CD4-positive, alpha-beta T cell treated with Interleukin-21 for 1 hour (primary cell): ENCODE data around the gene OPRL1.
"Not testable (repeated sequence)": the region's sequence is repeated elsewhere in the genome, so short reads cannot be mapped to it uniquely, and the experiment has no call there.

Source experiments
- DNase-seq: peaks from one replicate; pipeline ENCODE4 v3.0.0-alpha.2; 2020

The OPRL1 gene

DNA sequence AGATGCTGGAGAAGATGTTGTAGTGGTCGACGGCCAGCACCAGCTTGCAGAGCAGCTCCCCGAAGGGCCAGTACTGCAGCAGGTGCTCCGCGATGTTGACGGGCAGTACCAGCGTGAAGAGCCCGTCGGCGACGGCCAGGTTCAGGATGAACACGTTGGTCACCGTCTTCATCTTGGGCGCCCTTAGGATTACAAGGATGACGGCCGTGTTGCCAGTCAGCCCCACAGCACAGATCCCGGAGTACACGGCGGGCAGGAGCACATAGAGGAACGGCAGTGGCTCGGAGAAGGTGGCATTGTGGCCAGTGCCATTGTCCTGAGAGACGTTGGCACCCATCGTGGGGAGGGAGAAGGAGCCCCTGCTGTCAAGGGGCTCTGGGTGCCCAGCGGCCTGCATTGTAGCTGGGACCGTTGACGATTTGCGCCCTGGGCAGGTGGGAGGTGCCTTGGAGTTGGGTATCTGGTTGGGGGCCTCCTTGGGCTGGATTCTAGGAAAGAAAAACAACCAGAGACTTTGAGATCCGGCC is 26.6 kb downstream of the OPRL1 start:
- no peak for DNase-seq

DNA sequence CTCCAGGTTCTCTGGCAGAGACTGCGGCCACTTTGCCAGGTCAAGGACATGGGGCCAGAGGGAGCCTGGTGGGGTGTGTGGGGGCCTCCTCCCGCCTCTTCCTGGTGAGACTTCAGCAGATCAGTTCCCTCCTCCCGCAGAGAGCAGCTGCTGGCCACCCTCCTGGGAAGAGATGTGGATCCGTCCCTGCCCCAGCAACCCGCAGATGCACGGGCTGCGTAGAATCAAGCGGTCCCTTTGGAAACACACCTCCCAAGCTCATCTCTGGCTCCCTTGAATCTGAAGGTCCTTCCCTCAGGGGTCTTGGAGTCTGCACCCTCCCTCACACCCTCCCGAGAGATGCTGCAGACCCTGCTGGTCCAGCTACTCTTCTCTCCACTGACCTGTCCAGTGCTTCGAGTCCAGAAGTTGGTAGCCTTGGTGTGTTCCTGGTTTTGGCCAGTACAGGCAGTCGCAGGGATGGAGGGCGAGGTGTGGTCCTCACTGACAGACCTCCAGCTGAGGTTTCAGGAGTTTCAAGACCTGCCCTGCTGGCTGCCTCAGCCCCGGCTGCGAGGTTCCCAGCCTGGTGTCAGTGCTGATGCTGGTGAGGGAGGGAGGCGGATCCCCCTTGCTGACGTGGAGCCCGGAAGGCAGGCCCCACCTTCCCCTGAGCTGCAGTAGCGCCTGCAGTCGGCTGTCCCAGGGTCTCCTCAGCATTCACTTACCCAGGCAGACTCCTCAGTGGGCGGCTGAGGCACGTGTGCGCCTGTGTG is 27.3 kb downstream of the OPRL1 start, which contains the start of gene NPBWR2:
Gene NPBWR2 (minus strand): TSS at position 585 of the 755 bp plus-strand sequence. CDS start 734 bp downstream, outside the sequence.
- no peak for DNase-seq

DNA sequence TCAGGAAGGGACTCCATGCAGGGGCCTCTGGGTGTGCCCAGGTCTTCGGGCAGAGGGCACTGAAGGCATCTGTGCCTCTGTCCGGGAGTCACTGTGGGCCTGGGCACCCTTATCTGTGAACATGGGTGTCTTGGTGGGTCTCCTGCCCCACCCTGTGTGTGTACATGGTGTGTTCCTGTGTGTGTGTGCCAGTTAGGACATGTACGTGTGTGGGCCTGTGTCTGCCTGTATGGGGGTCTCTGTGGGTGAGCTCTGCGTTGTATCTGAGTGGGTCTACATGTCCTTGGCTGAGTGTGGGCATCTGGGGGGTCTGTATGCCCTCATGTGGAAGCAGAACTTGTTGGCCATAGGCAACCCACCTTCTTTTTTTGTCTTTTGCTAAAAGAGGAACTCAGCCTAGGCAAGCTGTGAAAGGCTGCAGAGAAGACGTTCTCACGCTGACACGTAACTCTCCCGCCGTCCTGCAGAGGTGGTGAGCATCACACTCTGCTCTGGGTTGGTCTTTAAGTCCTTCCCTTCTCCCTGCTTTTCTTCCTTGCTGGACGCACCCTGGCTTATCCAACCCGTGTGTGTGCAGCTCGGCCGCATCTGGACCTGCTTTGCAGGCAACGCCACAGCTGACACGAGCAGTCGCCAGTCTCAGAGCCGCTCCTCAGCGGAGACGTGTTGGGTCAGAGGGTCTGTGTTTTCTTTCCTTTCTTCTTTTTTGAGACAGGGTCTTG is 28.0 kb downstream of the OPRL1 start:
- DNase-seq: no peak

DNA sequence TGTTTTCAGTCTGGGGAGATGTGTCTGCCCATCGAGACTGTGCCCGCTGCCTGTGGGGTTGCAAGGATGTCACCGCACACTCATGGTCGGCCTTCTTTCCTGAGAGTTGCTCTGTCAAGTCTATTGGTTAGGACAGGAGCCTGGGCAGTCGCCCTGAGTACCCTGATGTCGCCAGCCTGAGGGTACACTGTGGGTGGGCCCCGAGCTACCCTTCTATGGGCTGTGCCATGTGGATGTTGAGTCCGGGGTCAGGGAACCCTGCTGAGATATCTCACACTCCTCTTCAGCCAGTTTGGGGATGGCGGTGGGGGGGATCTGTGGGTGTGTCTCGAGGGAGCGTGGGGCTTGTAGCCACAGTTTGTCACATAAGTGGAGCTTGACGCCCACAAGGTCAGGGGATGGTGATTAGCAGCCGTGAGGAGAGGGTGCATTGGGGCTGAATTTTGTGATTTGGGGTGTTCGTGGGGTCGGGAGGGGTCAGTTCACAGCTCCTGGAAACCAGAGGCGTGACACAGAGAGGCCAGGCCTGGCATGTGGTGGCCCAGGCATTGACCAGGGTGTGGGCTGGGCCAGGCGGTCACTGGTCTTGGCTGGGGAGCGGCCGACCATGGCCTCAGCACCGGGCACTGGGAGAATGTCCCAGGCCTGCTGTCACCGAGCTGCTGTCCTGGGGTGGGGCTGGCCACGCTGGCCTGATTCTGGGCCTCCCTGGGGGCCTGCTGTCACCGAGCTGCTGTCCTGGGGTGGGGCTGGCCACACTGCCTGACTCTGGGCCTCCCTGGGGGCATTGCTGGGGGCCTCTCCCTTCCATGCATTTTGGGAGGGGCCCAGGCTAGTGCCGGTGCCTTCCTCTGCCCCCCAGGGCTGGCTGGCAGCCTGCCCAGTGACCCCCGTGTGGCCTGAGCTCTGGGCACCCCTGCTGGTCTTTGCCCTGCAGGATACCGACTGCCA is 29.1 kb downstream of the OPRL1 start:
- DNase-seq: no peak

DNA sequence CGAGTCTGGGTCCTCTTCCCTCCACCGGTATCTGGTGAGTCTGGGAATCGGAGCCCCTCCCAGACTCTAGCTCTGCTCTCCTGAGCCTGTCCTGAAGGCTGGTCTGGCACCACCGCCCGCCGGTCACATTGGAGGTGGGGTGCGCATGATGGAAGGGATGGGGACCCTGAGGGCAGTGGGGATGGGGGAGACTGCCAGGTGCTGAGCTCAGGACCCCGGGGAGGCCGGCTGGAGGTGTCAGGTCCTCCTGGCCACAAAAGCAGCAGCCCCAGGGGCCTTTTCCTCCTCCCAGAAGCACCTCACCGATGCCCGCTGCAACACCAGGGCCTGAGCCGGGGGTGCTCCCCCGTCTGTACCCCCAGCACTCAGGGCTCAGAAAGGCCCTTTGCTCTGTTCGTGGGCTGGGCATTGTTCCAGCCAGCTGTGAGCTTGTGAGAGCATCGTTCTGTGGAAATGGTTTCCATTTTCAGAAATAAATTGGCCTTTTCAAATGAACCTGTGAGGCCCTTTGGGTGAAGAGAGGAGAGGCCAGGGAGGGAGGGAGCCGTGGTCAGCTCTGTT is 30.0 kb downstream of the OPRL1 start:
- DNase-seq: no peak

DNA sequence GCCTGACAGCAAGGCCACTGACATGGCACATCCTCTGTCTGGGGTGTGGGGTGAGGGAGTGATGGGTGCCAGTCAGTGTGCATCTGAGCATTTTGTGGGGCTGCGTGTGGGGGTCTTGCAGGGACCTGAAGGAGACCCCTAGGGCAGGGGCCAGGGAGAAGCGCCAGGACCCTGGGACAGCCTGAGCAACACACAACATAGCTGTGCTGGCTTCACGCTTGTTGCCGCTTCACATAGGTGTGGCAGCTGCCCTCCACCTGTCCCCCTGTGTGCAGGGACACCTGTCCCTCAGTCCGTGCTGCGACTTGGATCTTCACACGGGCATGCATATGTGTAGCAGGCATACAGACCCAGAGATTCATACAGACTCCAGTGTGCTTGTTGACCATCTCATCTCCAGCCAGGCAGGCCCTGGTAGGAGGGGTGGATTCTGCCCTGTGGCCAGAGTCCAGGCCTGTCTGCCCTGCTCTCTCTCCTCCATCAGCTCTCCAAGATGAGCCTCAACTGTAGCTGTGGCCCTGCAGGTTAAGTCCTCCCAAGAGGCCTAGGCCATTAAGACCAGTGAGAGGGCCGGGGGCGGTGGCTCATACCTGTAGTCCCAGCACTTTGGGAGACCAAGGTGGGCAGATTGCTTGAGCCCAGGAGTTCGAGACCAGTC is 30.7 kb downstream of the OPRL1 start:
- no peak for DNase-seq

DNA sequence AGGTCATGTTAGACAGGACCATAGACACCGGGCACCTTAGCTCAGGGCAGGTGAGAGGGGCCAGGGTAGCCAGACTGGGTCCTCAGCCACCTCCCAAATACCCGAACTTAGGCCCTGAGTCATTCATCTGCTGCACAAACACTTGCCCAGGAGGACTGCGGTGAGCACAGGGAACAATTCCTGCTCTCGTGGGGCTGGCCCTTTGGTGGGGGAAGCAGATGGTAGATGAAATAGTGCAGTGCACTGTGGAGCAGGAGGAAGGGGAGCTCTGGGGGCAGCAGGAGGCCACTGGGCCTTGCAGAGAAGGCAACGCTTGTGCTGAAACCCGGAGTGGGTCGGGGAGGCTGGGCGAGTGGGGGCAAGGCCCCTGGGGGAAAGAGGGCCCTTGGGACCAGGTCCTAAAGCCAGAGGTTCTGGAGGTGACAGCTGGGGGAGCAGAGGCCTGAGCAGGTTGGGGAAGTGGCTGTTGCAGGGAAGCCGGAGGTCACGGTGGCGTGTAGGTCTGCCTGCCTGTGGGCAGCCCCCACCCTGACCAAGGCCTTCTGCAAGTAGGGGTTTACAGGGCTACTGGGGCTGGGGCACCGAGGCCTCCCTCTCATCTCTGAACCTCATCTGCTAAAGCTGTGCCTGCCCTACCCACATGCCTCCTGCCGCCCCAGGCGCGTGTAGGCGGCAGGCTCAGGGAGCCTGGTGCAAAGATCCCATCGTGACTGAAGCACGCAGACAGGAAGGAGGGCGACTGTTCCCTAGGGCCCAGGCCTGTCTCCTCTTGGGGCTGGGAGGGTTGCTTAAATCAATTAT is 32.2 kb downstream of the OPRL1 start:
- DNase-seq: no peak

DNA sequence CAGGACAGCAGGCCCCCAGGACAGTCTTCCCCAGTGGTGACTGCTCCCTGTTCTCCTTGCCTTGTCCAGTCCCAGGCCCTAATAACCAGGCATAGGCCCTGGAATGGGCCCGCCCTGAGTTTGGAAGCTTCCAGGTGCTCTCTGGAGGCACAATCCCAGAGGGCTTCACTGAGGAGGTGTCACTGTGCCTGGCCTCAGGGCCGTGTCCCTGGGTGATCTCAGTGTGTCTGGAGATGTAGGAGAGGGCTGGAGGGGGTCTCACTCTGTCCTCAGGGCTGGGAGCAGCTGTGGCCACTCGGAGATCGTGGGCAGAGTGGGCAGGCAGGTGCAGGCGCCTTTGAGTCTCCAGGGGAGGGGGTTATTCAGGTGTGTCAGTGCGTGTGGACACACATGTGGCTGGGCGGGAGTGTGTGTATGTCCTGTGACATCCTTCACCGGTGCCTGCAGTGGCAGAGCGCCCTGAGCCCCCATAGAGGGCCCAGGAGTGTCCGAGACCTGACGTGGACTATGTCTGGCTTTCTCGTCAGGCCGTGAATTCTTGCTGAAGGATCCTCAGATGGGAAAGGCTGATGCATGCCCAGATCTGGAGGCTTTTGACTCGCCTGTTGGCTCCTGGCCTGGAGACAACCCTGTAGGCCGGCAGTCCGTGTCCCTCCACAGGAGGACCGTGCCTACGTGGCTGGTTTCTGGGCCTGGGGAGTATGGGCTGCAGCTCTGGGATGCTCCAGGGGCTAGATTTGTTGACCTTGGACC is 33.0 kb downstream of the OPRL1 start:
- DNase-seq: no peak

DNA sequence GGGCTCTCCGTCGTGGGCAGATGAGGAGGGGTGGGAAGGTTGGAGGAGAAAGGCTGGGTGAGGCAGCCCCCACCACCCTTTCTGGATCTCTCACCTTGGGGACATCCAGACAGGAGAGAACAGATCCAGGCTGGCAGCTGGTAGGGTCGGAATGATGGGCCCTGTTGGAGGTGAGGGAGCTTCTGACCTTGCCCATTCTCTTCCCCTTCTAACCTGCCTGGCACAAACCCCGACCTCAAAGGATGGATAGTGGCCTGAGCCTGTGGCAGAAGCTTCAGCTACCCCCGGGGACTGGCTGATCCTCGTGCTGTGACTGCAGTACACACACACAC is 33.5 kb downstream of the OPRL1 start:
- no peak for DNase-seq

DNA sequence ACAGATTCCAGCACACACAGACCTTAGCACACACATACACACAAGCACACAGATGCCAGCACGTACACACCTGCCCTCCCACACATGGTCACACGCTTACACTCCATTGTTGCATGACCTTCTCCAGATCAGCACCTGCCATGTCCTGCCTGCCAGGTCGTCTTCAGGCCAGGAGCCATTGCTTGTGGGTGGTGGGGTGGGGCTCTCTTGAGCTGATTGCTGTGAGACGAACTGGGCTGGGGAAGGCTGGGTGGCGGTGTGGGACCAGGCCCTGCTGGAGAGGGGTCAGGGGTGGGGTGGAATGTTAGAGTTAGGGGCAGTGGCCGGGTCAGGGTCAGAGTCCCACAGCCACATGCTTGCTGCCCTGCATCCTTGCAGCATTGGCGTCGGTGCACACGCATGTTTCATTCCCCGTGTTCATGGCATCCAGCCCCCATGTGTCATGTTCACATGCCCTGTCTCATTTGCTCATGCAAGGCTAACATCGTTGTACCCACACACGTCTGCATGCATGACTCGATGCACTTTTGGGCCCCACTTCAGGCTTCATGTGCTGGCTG is 34.0 kb downstream of the OPRL1 start:
- DNase-seq: no peak

DNA sequence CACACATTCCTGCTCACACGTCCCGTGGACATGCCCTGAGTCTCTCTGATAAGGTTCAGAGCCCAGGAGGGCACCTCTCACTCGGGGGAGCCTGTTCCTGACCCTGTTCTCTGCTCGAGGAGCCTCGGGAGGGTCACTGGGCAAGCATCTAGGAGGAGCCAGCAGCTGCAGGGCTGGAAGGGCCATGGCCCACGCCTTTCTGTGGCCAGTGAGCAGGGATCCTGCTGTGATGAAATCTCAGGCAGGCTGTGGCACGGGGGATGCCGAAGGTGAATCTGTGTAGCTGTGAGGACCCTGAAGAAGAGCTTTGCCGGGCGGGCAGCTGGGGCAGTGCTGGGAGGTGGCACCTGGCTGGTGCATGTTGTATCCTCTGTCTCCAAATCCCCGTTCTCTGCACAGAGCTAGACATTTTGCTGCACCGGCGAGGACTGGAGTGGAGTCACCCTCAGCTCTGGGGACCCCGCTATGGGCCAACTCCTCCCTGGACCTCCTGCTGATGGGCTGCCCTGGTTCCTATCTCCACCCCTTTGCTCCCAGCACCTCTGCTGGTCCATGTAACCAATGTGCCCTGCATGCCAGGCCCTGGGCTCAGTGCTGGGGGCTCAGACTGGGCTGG is 34.6 kb downstream of the OPRL1 start:
- DNase-seq: no peak

DNA sequence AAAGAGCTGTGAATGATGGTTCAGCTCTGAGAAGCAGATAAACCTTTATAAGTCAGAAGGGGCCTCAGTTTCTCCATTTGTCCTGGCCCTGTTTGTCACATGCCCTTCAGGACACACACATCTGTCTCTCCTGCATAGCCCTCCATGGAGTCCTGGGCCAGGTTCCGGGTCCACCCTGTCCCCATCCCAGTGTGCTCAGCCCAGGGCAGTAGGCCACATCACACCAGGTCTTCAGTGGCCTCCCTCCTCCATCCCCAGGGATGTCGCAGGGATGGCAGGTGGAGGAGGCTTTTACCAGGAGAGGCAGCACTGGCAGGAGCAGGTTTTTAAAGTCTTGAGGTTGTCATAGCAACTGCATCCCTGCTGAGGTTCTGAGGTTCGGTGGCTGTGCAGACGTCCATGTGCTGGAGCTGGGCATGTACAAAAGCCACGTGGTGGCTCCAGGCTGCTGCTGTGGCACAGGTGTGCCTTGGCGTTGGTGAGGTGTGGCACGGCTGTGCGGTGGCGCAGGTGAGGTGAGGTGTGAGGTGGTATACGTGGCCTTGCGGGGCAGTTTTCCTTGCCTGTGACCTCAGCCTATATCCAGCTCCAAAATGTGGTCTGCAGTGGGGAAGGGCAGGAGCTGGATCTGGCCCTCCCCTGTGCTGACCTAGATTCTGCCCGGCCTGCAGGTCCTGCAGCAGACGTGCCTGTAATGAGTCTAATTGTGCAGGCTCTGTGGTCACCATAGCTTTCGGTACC is 35.5 kb downstream of the OPRL1 start:
- no peak for DNase-seq

DNA sequence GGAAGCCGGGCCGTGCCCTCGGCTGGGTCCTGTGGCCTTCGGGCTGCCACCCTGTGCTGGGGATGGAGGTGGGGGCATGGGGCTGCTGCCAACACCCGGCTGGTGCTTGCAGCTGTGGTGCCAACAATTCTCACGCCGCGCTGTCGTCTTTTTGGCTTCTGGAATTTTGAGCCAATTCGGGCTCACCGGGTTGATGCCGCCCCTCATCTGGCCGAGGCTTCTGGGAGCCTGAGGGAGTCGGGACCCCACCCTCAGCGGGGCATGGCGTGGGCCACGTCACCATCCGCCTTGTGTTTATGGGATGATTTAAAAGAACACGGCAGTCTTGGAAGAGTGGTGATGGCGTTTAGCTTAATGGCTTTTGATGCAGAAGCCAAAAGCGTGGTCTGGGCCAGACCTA is 36.1 kb downstream of the OPRL1 start:
- no peak for DNase-seq

DNA sequence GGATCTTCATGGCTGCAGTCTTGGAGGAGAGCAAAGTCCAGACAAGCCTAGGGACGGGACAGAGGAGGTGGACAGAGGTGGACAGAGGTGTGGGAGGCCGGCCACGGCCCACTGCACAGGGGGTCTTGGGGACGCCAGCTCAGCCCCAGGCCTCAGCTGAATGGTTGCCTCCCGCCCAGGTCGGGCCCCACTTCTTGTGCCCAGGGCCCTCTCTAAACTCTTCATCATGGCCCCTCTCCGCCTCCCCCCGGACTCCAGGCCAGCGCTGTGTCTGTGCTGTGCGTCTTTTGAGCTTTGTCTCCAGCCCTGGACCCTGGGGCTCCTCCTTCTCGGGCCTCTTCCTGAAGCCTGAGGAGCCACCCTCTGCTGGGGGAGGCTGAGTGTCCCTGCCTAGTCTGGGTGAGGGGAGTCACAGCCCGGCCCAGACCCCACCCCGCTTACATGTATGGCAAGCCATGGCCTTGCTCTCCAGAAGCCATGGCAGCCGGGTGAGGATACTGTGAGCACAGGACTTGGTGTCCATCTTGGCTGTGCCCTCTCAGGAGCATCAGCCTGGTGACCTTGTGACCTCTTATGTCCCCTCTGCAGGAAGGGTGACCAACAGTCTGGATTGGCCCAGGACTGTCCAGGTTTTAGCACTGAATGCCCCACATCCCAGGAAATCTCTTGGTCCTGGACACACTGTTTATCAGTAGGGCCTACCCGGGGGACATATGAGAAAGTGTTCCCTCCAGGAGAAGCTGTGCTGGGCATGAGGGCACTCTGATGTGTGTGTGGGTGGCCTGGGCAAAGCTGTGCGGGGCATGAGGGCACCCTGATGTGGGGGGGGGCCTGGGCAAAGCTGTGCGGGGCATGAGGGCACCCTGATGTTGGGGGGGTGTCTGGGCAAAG is 36.9 kb downstream of the OPRL1 start:
- DNase-seq: no peak

DNA sequence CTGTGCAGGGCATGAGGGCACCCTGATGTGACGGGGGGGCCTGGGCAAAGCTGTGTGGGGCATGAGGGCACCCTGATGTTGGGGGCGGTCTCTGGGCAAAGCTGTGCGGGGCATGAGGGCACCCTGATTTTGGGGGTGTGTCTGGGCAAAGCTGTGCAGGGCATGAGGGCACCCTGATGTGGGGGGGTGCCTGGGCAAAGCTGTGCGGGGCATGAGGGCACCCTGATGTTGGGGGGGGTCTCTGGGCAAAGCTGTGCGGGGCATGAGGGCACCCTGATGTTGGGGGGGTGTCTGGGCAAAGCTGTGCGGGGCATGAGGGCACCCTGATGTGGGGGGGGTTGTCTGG is 37.5 kb downstream of the OPRL1 start:
- DNase-seq: not testable (repeated sequence)

DNA sequence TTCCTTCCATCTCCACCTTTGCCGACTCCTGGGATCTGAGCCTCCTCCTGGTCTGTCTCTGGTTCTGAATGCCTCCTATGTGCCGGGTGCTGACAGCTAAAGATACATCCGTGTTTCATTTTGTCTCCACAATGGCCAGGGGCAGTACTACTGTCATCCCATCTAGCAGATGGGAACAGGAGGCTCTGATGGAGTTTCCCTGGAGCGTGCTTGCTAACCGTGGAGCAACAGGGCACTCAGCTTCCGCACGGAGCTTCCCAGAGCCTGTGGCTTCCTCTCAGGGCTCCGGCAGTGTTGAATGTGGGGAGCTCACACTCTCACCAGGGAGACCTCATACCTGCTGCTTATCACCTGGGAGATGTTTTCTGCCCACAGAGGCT is 39.4 kb downstream of the OPRL1 start:
- no peak for DNase-seq

DNA sequence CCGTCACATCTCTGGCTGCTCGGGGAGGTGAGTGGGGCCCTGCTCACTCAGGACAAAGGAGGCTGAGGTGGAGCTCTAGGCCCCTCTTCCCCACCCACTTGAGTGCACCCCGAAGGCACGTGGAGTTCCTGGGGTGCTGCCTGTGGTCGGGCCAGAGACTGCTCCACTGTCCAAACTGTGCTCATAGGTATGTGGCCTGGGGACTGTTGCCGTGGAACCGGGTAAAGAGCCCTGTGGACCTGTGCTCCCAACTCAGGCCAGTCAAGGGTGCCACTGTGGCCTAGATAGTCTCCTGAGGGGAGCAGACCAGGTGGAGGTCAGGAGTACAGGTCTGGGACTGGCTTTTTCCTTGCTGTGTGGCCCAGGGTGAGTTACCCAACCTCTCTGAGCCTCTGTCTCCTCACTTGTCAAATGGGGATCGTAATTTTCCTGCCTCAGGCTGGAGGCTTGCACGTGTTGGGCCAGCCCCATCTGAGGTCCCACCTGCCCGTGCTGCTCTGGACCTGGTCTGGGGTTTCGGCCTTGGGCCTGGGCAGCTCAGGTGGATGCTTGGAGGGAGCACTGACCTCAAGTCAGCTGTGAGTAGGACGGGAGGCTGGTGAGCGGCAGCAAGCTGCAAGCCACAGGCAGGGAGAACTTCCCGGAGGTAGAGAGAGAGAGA is 39.9 kb downstream of the OPRL1 start:
- DNase-seq: no peak

DNA sequence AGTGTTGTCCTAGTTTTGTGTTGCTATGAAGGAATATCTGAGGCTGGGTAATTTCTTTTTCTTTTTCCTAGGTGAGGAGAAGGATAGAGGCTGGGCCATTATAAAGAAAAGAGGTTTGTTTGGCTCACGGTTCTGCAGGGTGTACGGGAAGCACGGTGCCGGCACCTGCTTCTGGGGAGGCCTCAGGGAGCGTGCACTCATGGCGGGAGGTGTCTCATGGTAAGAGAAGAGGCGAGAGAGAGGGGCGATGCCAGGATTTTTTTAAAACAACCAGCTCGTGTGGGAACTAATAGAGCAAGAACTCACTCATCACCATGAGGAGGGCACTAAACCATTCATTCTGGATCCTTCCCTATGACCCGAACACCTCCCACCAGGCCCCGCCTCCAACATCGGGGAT is 41.7 kb downstream of the OPRL1 start:
- no peak for DNase-seq
